HepG2 (cell line): ENCODE results near the gene KCNIP3. TPM values are rescaled to one million over a fixed set of nuclear protein-coding genes. Genes with fewer than 3 reads are reported as not detected.

ENCODE experiments used
- CTCF ChIP-seq: sonication (generic); formaldehyde crosslinking; IDR thresholded peaks from 2 replicates; pipeline ENCODE4 v1.5.0; 2020; ENCODE audit warnings: mild to moderate bottlenecking, missing genetic modification reagents, moderate library complexity
- GATAD2A ChIP-seq: IDR thresholded peaks from 2 replicates; pipeline ENCODE4 v1.6.1; 2016
- HBP1 ChIP-seq: IDR thresholded peaks from 2 replicates; pipeline ENCODE4 v1.6.1; 2016; ENCODE audit warnings: low read depth, control low read depth
- KLF11 ChIP-seq: IDR thresholded peaks from 2 replicates; pipeline ENCODE4 v1.6.1; 2016; ENCODE audit warnings: missing compliant biosample characterization
- MED8 ChIP-seq: sonication (generic); formaldehyde crosslinking; IDR thresholded peaks from 2 replicates; pipeline ENCODE4 v1.8.1; 2023; ENCODE audit warnings: mild to moderate bottlenecking, missing genetic modification reagents; ENCODE audit not compliant: insufficient replicate concordance
- MYPOP ChIP-seq: sonication (generic); formaldehyde crosslinking; IDR thresholded peaks from 2 replicates; pipeline ENCODE4 v1.8.1; 2023; ENCODE audit warnings: mild to moderate bottlenecking, moderate library complexity, missing genetic modification reagents
- NCOA1 ChIP-seq: sonication (generic); formaldehyde crosslinking; IDR thresholded peaks from 2 replicates; pipeline ENCODE4 v1.9.0; 2021; ENCODE audit warnings: missing genetic modification reagents
- NFE2 ChIP-seq: sonication (generic); formaldehyde crosslinking; IDR thresholded peaks from 2 replicates; pipeline ENCODE4 v1.4.0; 2020; ENCODE audit warnings: missing genetic modification reagents
- REST ChIP-seq, 2 experiments: IDR thresholded peaks; 2 replicates each; pipeline ENCODE4 v1.6.1; 2011 to 2012; ENCODE audit warnings: low read length in 2 of 2, borderline replicate concordance in 1 of 2, low read depth in 1 of 2, mild to moderate bottlenecking in 1 of 2, moderate library complexity in 1 of 2
- SKI ChIP-seq: fragments of 450-650 bp; IDR thresholded peaks from one replicate; pipeline ENCODE4 v1.6.1; 2018; ENCODE audit warnings: mild to moderate bottlenecking; ENCODE audit not compliant: partially characterized antibody
- SP4 ChIP-seq: sonication (generic); formaldehyde crosslinking; IDR thresholded peaks from 2 replicates; pipeline ENCODE4 v1.8.1; 2023; ENCODE audit warnings: mild to moderate bottlenecking, missing genetic modification reagents
- TARDBP ChIP-seq: sonication (generic); formaldehyde crosslinking; IDR thresholded peaks from 2 replicates; pipeline ENCODE4 v1.8.0; 2022; ENCODE audit warnings: mild to moderate bottlenecking, missing genetic modification reagents
- THRA ChIP-seq: sonication (generic); formaldehyde crosslinking; IDR thresholded peaks from 2 replicates; pipeline ENCODE4 v1.4.0; 2020; ENCODE audit warnings: missing genetic modification reagents, borderline replicate concordance
- ZBTB42 ChIP-seq: sonication (generic); formaldehyde crosslinking; IDR thresholded peaks from 2 replicates; pipeline ENCODE4 v1.5.0; 2020; ENCODE audit warnings: mild to moderate bottlenecking, missing genetic modification reagents
- ZNF441 ChIP-seq: sonication (generic); formaldehyde crosslinking; IDR thresholded peaks from 2 replicates; pipeline ENCODE4 v1.7.0; 2021; ENCODE audit warnings: missing genetic modification reagents, borderline replicate concordance
- ZNF674 ChIP-seq: sonication (generic); formaldehyde crosslinking; IDR thresholded peaks from 2 replicates; pipeline ENCODE4 v1.5.0; 2020; ENCODE audit warnings: low read depth, mild to moderate bottlenecking, missing genetic modification reagents
- ZNF710 ChIP-seq: sonication (generic); formaldehyde crosslinking; IDR thresholded peaks from 2 replicates; pipeline ENCODE4 v1.5.0; 2020; ENCODE audit warnings: mild to moderate bottlenecking, missing genetic modification reagents, borderline replicate concordance
- ZNF776 ChIP-seq: sonication (generic); formaldehyde crosslinking; IDR thresholded peaks from 2 replicates; pipeline ENCODE4 v1.4.0; 2020; ENCODE audit warnings: mild to moderate bottlenecking, missing genetic modification reagents
- polyA plus RNA-seq, 8 experiments: library from polyadenylated mRNA; depleted of rRNA in 3 of 8; stranded (reverse) in 7 of 8; unstranded in 1 of 8; fragments of >200 nt; fragmentation: Illumina TruSeq in 4 of 8; extraction: Trizol in 4 of 8; gene quantifications; 2 replicates each; pipeline versions ENCODE4 v1.2.1 to v1.2.3, GENCODE V29; 2011 to 2016; ENCODE audit warnings: low read depth in 4 of 8, missing spikeins in 1 of 8, mixed read lengths in 1 of 8; ENCODE audit not compliant: insufficient read depth in 1 of 8
- total RNA-seq, 5 experiments: library from RNA; depleted of rRNA; stranded (reverse); fragments of >200 nt; fragmentation: Illumina TruSeq; extraction: Trizol; gene quantifications; 2 replicates each; pipeline ENCODE4 v1.2.3, GENCODE V29; 2016; ENCODE audit warnings: low read depth in 1 of 5

Gene KCNIP3
- total and polyA plus RNA-seq, 2 of the 13 experiments (the other 11 are each of a cell fraction or from before 2014, with no cell fraction given) = not detected

- TF ChIP-seq REST (IDR thresholded peaks at IDR 0.05; ENCODE audit: borderline replicate concordance in 1 of 2, low read depth in 1 of 2, low read length in 2 of 2) (no peak), NFE2 (CRISPR knock-in tag) (no peak), ZNF441 (no peak), CTCF (CRISPR knock-in tag) (no peak), THRA (CRISPR knock-in tag) (no peak), ZBTB42 (CRISPR knock-in tag) (no peak), HBP1 (no peak), MYPOP (CRISPR knock-in tag) (no peak), MED8 (CRISPR knock-in tag) (no peak), GATAD2A (CRISPR knock-in tag) (no peak), TARDBP (CRISPR knock-in tag) (no peak), ZNF776 (CRISPR knock-in tag) (no peak), ZNF710 (no peak), KLF11 (CRISPR knock-in tag) (no peak), SP4 (CRISPR knock-in tag) (no peak), SKI (peak; percentile 5), NCOA1 (CRISPR knock-in tag) (0 out of 2 replicates have a peak, but pooled peaks have one; percentile 10), ZNF674 (no peak)
Measured at GRCh38 chr2:95386031-95386430, 88.9 kb downstream of the KCNIP3 start (continued).
